T-helper 2 cell treated with Interferon-gamma antibody and Interleukin-4, amounts not matched to agents 100 ng/mL and 5 ng/mL, for 36 hours (primary cell): Measurements from ENCODE around the gene ALCAM. TPM values are rescaled to one million over a fixed set of nuclear protein-coding genes. Genes with fewer than 3 reads are reported as not detected.

Experiments
- intact Hi-C: fragments of 100-400 bp; cut with micrococcal nuclease; formaldehyde crosslinking; loops from one replicate; pipeline ENCODE4 v1.15.1; 2023
- total RNA-seq: library from RNA; stranded (reverse); gene quantifications from 2 replicates; pipeline ENCODE4 v1.2.3, GENCODE V29; 2022

The ALCAM gene
- total RNA-seq, 1 donor from 2014 or later, result 12.0 TPM

- intact Hi-C loops, result no loop called here
Measured at GRCh38 chr3:105425153-105425502, 58.4 kb downstream of the ALCAM start.

- intact Hi-C loops, result no loop called here
Measured at GRCh38 chr3:105427332-105427731, 60.6 kb downstream of the ALCAM start.

- intact Hi-C loops, result no loop called here
Measured at GRCh38 chr3:105429034-105429762, 62.5 kb downstream of the ALCAM start.

- intact Hi-C loops, result no loop called here
Measured at GRCh38 chr3:105430455-105430854, 63.7 kb downstream of the ALCAM start.

GRCh38 chr3:105431200-105431599 is 64.5 kb downstream of the ALCAM start:
- intact Hi-C loops, result no loop called here

GRCh38 chr3:105435277-105435676 is 68.6 kb downstream of the ALCAM start:
- intact Hi-C loops, result no loop called here

- intact Hi-C loops, result no loop called here
Measured at GRCh38 chr3:105436687-105437086, 70.0 kb downstream of the ALCAM start.

- intact Hi-C loops, result no loop called here
Measured at GRCh38 chr3:105440113-105440512, 73.4 kb downstream of the ALCAM start.

GRCh38 chr3:105444725-105445124 is 78.0 kb downstream of the ALCAM start:
- intact Hi-C loops, result no loop called here

GRCh38 chr3:105448338-105448982 is 81.8 kb downstream of the ALCAM start:
- intact Hi-C loops, result no loop called here

GRCh38 chr3:105449414-105449813 is 82.7 kb downstream of the ALCAM start:
- intact Hi-C loops, result no loop called here

GRCh38 chr3:105456017-105456416 is 89.3 kb downstream of the ALCAM start:
- intact Hi-C loops, result no loop called here

- intact Hi-C loops, result no loop called here
Measured at GRCh38 chr3:105458518-105459215, 92.0 kb downstream of the ALCAM start.

- intact Hi-C loops, result no loop called here
Measured at GRCh38 chr3:105459566-105460290, 93.0 kb downstream of the ALCAM start.

GRCh38 chr3:105463620-105464019 is 96.9 kb downstream of the ALCAM start:
- intact Hi-C loops, result no loop called here

GRCh38 chr3:105465251-105465853 is 98.6 kb downstream of the ALCAM start:
- intact Hi-C loops, result no loop called here

GRCh38 chr3:105466072-105466471 is 99.4 kb downstream of the ALCAM start:
- intact Hi-C loops, result no loop called here

GRCh38 chr3:105466495-105467404 is 100.0 kb downstream of the ALCAM start:
- intact Hi-C loops, result no loop called here

- intact Hi-C loops, result no loop called here
Measured at GRCh38 chr3:105470851-105471250, 104.1 kb downstream of the ALCAM start.

- intact Hi-C loops, result no loop called here
Measured at GRCh38 chr3:105473521-105474223, 107.0 kb downstream of the ALCAM start.
